ENCODE measurements around the gene SLC4A4. TPM values are rescaled to one million over a fixed set of nuclear protein-coding genes. Genes with fewer than 3 reads are reported as not detected.

SLC4A4 gene
- total and polyA plus RNA-seq, 8 donors = 84.1 to 400 (median 243) TPM

GRCh38 chr4:71584585-71584984 lies 245.8 kb downstream of the SLC4A4 start:
- WGBS, 2 donors = 9% methylated on average over 1 of the region's 1 CpG

GRCh38 chr4:71586087-71586763 lies 247.4 kb downstream of the SLC4A4 start:
- TF ChIP-seq, protein P1, sequence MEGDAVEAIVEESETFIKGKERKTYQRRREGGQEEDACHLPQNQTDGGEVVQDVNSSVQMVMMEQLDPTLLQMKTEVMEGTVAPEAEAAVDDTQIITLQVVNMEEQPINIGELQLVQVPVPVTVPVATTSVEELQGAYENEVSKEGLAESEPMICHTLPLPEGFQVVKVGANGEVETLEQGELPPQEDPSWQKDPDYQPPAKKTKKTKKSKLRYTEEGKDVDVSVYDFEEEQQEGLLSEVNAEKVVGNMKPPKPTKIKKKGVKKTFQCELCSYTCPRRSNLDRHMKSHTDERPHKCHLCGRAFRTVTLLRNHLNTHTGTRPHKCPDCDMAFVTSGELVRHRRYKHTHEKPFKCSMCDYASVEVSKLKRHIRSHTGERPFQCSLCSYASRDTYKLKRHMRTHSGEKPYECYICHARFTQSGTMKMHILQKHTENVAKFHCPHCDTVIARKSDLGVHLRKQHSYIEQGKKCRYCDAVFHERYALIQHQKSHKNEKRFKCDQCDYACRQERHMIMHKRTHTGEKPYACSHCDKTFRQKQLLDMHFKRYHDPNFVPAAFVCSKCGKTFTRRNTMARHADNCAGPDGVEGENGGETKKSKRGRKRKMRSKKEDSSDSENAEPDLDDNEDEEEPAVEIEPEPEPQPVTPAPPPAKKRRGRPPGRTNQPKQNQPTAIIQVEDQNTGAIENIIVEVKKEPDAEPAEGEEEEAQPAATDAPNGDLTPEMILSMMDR (IDR thresholded peaks at IDR 0.05) = no peak
- H3K27ac ChIP-seq = no peak overlapping the region
- no peak overlapping the region for H3K4me3 ChIP-seq
- H3K27me3 ChIP-seq = no peaks in the 10 kb centered on the region
- WGBS, 2 donors = 51 to 59% methylated on average over 4 of the region's 4 CpGs
- DNase-seq = no peak
- FAIRE-seq = no peak
- no peaks in the 10 kb centered on the region for H3K9me3 ChIP-seq
- no peaks in the 10 kb centered on the region for H3K36me3 ChIP-seq
- peaks cover 0 to 2% (median 0%) of the 10 kb centered on the region in 3 donors for H3K4me1 ChIP-seq
- no peak for ATAC-seq
- intact Hi-C loops (cut with DNase I) = no loop called here

More at GRCh38 chr4:71584585-71584984, 245.8 kb downstream of the SLC4A4 start:
- FAIRE-seq = no peak
- no peak for DNase-seq
- ATAC-seq = no peak
- H3K27ac ChIP-seq = no peak overlapping the region
- no peaks in the 10 kb centered on the region for H3K27me3 ChIP-seq
- intact Hi-C loops (cut with DNase I) = no loop called here
- H3K4me3 ChIP-seq = no peak overlapping the region
- no peaks in the 10 kb centered on the region for H3K9me3 ChIP-seq
- TF ChIP-seq, protein P1 (IDR thresholded peaks at IDR 0.05) = no peak
- no peaks in the 10 kb centered on the region for H3K4me1 ChIP-seq
- no peaks in the 10 kb centered on the region for H3K36me3 ChIP-seq

DNA sequence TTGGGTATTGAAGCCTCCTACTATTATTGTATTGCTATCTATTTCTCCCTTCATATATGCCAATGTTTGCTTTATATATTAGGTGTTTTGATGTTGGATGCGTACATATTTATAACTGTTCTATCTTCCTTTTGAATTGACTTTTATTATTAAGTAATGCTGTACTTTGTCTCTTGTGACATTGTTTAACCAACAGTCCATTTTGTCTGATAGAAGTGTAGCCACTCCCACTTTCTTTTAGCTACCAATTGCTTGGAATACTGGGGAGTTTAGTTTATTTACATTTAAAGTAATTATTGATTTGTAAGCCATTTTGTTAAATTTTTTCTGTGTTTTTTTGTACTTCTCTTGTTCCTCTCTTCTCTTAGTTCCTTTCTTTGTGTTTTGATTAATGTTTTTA lies 249.2 kb downstream of the SLC4A4 start:
- WGBS, 2 donors = 79% methylated on average over 1 of the region's 1 CpG
- no peak for ATAC-seq
- intact Hi-C loops (cut with DNase I) = no loop called here
- FAIRE-seq = no peak
- Histone ChIP-seq H3K36me3 (no peaks in the 10 kb centered on the region), H3K9me3 (no peaks in the 10 kb centered on the region), H3K4me1 (peaks cover 0 to 2% (median 0%) of the 10 kb centered on the region in 3 donors), H3K4me3 (no peak overlapping the region), H3K27me3 (no peaks in the 10 kb centered on the region), H3K27ac (no peak overlapping the region)
- DNase-seq = no peak
- TF ChIP-seq, protein P1 (IDR thresholded peaks at IDR 0.05) = no peak

DNA sequence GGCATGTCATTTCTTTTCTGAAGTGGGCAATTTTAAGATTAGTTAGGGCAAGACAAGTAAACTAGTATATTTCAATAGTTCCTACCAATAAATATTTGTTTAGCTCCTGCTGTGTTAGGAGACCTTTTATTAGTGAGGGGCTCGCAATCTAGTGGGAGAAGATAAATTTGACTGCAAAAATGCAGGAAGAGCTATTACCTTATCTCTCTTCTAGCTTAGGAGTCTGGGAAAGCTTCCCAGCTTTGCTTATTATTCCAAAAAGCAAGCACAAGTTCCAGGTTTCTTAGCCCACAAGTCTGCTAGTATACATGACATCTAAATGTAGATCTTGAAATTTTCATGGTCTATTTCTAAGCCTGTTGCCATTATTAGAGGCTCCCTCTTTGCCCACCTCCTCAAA lies 254.0 kb downstream of the SLC4A4 start:
- Histone ChIP-seq H3K4me1 (peaks cover 0 to 8% (median 0%) of the 10 kb centered on the region in 3 donors), H3K27ac (peak overlapping the region in 2 of 4 donors; percentile 37 to 51), H3K9me3 (no peaks in the 10 kb centered on the region), H3K4me3 (no peak overlapping the region), H3K27me3 (no peaks in the 10 kb centered on the region), H3K36me3 (no peaks in the 10 kb centered on the region)
- TF ChIP-seq, protein P1 (IDR thresholded peaks at IDR 0.05) = no peak
- FAIRE-seq (no peak), ATAC-seq (peak in 2 of 4 donors; percentile 42 to 58), DNase-seq (no peak)
- intact Hi-C loops (cut with DNase I) = no loop called here
- WGBS, 2 donors = 58 to 59% methylated on average over 1 of the region's 1 CpG

- Histone ChIP-seq H3K4me3 (no peak overlapping the region), H3K27me3 (no peaks in the 10 kb centered on the region), H3K36me3 (no peaks in the 10 kb centered on the region), H3K27ac (peak overlapping the region in 2 of 4 donors; percentile 37 to 51), H3K4me1 (peaks cover 0 to 8% (median 0%) of the 10 kb centered on the region in 3 donors), H3K9me3 (no peaks in the 10 kb centered on the region)
- DNase-seq (no peak), ATAC-seq (no peak), FAIRE-seq (no peak)
- intact Hi-C loops (cut with DNase I) = no loop called here
- TF ChIP-seq, protein P1 (IDR thresholded peaks at IDR 0.05) = no peak
These were observed 254.5 kb downstream of the SLC4A4 start for GRCh38 chr4:71593311-71593710.
